Fibroblast of villous mesenchyme (primary cell): ENCODE data around the gene ARHGAP28. TPM values are rescaled to one million over a fixed set of nuclear protein-coding genes. Genes with fewer than 3 reads are reported as not detected.
"Not testable (repeated sequence)": the region's sequence is repeated elsewhere in the genome, so short reads cannot be mapped to it uniquely, and the experiment has no call there.

Experiments
- DNase-seq: peaks from one replicate; pipeline ENCODE4 v3.0.0-alpha.2; 2010; ENCODE audit warnings: low read depth
- H3K4me3 ChIP-seq: 2 replicates; pipeline ENCODE4 v1.5.1; 2011; ENCODE audit warnings: low read depth, mild to moderate bottlenecking, low read length
- CTCF ChIP-seq: IDR thresholded peaks from 2 replicates; pipeline ENCODE4 v1.5.1; 2012; ENCODE audit warnings: low read depth, mild to moderate bottlenecking, low read length; ENCODE audit not compliant: insufficient read depth
- total RNA-seq: library from RNA; depleted of rRNA; stranded (reverse); fragments of >200 nt; gene quantifications from 2 replicates; pipeline ENCODE4 v1.2.3, GENCODE V29; 2012

The ARHGAP28 gene
- total RNA-seq, 1 donor = 6.0 TPM

- no peak for DNase-seq
- H3K4me3 ChIP-seq = no peak overlapping the region
- TF ChIP-seq CTCF = no peak
Measured at GRCh38 chr18:6793455-6793854, 63.9 kb downstream of the ARHGAP28 start.

- no peak for DNase-seq
- TF ChIP-seq CTCF = no peak
- H3K4me3 ChIP-seq = no peak overlapping the region
Measured at GRCh38 chr18:6793986-6794385, 64.5 kb downstream of the ARHGAP28 start.

- TF ChIP-seq CTCF = no peak
- H3K4me3 ChIP-seq = no peak overlapping the region
- DNase-seq = peak; percentile 73
Measured at GRCh38 chr18:6795307-6795706, 65.8 kb downstream of the ARHGAP28 start.

- H3K4me3 ChIP-seq = no peak overlapping the region
- DNase-seq = no peak
- no peak for TF ChIP-seq CTCF
Measured at GRCh38 chr18:6796511-6796910, 67.0 kb downstream of the ARHGAP28 start.

- no peak overlapping the region for H3K4me3 ChIP-seq
- no peak for DNase-seq
- TF ChIP-seq CTCF = no peak
Measured at GRCh38 chr18:6797171-6797570, 67.7 kb downstream of the ARHGAP28 start.

GRCh38 chr18:6798896-6799295 is 69.4 kb downstream of the ARHGAP28 start:
- DNase-seq = no peak
- no peak for TF ChIP-seq CTCF

GRCh38 chr18:6800309-6800708 is 70.8 kb downstream of the ARHGAP28 start:
- H3K4me3 ChIP-seq, DNase-seq: not testable (repeated sequence)

More at GRCh38 chr18:6798896-6799295, 69.4 kb downstream of the ARHGAP28 start:
- no peak overlapping the region for H3K4me3 ChIP-seq
